ENCODE data around the gene TICAM1. TPM values are rescaled to one million over a fixed set of nuclear protein-coding genes. Genes with fewer than 3 reads are reported as not detected.

TICAM1 gene
- total and polyA plus RNA-seq, 4 donors: 2.1 to 8.6 (median 5.5) TPM

- Histone ChIP-seq H3K4me3 (ENCODE audit: low read depth in 1 of 3, low read length in 3 of 3) (peak overlapping the region in 1 of 3 donors; percentile 20), H3K27ac (ENCODE audit: low read depth in 1 of 2, low read length in 2 of 2) (peak overlapping the region; percentile 41 to 60), H3K27me3 (ENCODE audit: control insufficient read depth in 4 of 4, insufficient read depth in 4 of 4, low read length in 3 of 4) (no peaks in the 10 kb centered on the region)
Observed at GRCh38 chr19:4815426-4816201, 15.9 kb downstream of the TICAM1 start.

More at GRCh38 chr19:4815426-4816201, 15.9 kb downstream of the TICAM1 start:
- WGBS: 30% methylated on average over 28 of the region's 28 CpGs
- TF ChIP-seq YY1 (IDR thresholded peaks at IDR 0.05) (peak; percentile 56), FOXA1 (IDR thresholded peaks at IDR 0.05) (no peak), HNF4A (conservative IDR thresholded peaks at IDR 0.05) (peak; percentile 28 to 40), REST (IDR thresholded peaks at IDR 0.05) (no peak), NR2F2 (IDR thresholded peaks at IDR 0.05) (no peak), MAX (IDR thresholded peaks at IDR 0.05) (peak; percentile 91), RXRA (IDR thresholded peaks at IDR 0.05) (peak; percentile 23 to 40), TAF1 (conservative IDR thresholded peaks at IDR 0.05) (no peak), CTCF (IDR thresholded peaks at IDR 0.05; ENCODE audit: low read depth, low read length, missing input control) (no peak), FOXA2 (IDR thresholded peaks at IDR 0.05) (no peak), SP1 (IDR thresholded peaks at IDR 0.05) (no peak), GABPA (IDR thresholded peaks at IDR 0.05 in 1 of 2, conservative IDR thresholded peaks at IDR 0.05 in 1 of 2) (peak; percentile 48 to 87), HNF4G (IDR thresholded peaks at IDR 0.05) (no peak)
- H3K9me3 ChIP-seq (ENCODE audit: control insufficient read depth in 4 of 4, low read length in 3 of 4): no peaks in the 10 kb centered on the region
- DNase-seq (ENCODE audit: low spot score): peak; percentile 82
- peaks cover 0 to 20% (median 8%) of the 10 kb centered on the region in 4 donors for H3K4me1 ChIP-seq (ENCODE audit: control insufficient read depth in 4 of 4, insufficient read depth in 4 of 4, low read length in 3 of 4)
- peaks cover 3 to 17% (median 4%) of the 10 kb centered on the region in 4 donors for H3K36me3 ChIP-seq (ENCODE audit: control insufficient read depth in 4 of 4, insufficient read depth in 3 of 4, low read depth in 1 of 4, low read length in 3 of 4)
- no peak overlapping the region for H3K9ac ChIP-seq (ENCODE audit: low read depth in 1 of 2, low read length in 2 of 2)

All from liver (tissue), 9 donors.